Epithelial cell of proximal tubule (primary cell): ENCODE data around the gene TULP4. TPM values are rescaled to one million over a fixed set of nuclear protein-coding genes. Genes with fewer than 3 reads are reported as not detected.

Experiments used
- DNase-seq: peaks from one replicate; pipeline ENCODE4 v3.0.0-alpha.2; 2011; ENCODE audit warnings: low read depth
- H3K4me3 ChIP-seq: 2 replicates; pipeline ENCODE4 v1.5.1; 2011; ENCODE audit warnings: low read depth, mild to moderate bottlenecking, low read length
- total RNA-seq: library from RNA; depleted of rRNA; stranded (reverse); fragments of >200 nt; gene quantifications from 2 replicates; pipeline ENCODE4 v1.2.3, GENCODE V29; 2015
- TF ChIP-seq, protein P1 (sequence below): conservative IDR thresholded peaks from 2 replicates; pipeline ENCODE4 v1.5.1; 2012; ENCODE audit warnings: low read depth, mild to moderate bottlenecking, low read length

The TULP4 gene
- total RNA-seq, 1 donor from 2014 or later: 25.4 TPM

- TF ChIP-seq, protein P1, sequence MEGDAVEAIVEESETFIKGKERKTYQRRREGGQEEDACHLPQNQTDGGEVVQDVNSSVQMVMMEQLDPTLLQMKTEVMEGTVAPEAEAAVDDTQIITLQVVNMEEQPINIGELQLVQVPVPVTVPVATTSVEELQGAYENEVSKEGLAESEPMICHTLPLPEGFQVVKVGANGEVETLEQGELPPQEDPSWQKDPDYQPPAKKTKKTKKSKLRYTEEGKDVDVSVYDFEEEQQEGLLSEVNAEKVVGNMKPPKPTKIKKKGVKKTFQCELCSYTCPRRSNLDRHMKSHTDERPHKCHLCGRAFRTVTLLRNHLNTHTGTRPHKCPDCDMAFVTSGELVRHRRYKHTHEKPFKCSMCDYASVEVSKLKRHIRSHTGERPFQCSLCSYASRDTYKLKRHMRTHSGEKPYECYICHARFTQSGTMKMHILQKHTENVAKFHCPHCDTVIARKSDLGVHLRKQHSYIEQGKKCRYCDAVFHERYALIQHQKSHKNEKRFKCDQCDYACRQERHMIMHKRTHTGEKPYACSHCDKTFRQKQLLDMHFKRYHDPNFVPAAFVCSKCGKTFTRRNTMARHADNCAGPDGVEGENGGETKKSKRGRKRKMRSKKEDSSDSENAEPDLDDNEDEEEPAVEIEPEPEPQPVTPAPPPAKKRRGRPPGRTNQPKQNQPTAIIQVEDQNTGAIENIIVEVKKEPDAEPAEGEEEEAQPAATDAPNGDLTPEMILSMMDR: no peak
- no peak overlapping the region for H3K4me3 ChIP-seq
- DNase-seq: no peak
Measured at GRCh38 chr6:158413814-158414565, 101.7 kb downstream of the TULP4 start.

GRCh38 chr6:158414851-158415262 is 102.6 kb downstream of the TULP4 start:
- no peak for DNase-seq
- TF ChIP-seq, protein P1: no peak
- H3K4me3 ChIP-seq: no peak overlapping the region

GRCh38 chr6:158415666-158416065 is 103.4 kb downstream of the TULP4 start:
- TF ChIP-seq, protein P1: no peak
- H3K4me3 ChIP-seq: no peak overlapping the region
- no peak for DNase-seq

- no peak for DNase-seq
- H3K4me3 ChIP-seq: no peak overlapping the region
Measured at GRCh38 chr6:158416883-158417759, 104.9 kb downstream of the TULP4 start.

GRCh38 chr6:158417760-158418098 is 105.5 kb downstream of the TULP4 start:
- no peak for DNase-seq
- TF ChIP-seq, protein P1: no peak
- no peak overlapping the region for H3K4me3 ChIP-seq

More at GRCh38 chr6:158416883-158417759, 104.9 kb downstream of the TULP4 start:
- TF ChIP-seq, protein P1: no peak

- no peak overlapping the region for H3K4me3 ChIP-seq
- TF ChIP-seq, protein P1: no peak
- no peak for DNase-seq
Measured at GRCh38 chr6:158418501-158418900, 106.2 kb downstream of the TULP4 start.
